ENCODE results near the gene AFG1L. TPM values are rescaled to one million over a fixed set of nuclear protein-coding genes. Genes with fewer than 3 reads are reported as not detected.

Gene AFG1L
- total RNA-seq, 3 donors from 2014 or later = 8.4 to 11.7 (median 10.6) TPM

- ATAC-seq (no peak), DNase-seq (no peak)
- H3K36me3 ChIP-seq (ENCODE audit: low read depth) = no peaks in the 10 kb centered on the region
- no peak overlapping the region for H3K4me3 ChIP-seq
- TF ChIP-seq, protein P1, sequence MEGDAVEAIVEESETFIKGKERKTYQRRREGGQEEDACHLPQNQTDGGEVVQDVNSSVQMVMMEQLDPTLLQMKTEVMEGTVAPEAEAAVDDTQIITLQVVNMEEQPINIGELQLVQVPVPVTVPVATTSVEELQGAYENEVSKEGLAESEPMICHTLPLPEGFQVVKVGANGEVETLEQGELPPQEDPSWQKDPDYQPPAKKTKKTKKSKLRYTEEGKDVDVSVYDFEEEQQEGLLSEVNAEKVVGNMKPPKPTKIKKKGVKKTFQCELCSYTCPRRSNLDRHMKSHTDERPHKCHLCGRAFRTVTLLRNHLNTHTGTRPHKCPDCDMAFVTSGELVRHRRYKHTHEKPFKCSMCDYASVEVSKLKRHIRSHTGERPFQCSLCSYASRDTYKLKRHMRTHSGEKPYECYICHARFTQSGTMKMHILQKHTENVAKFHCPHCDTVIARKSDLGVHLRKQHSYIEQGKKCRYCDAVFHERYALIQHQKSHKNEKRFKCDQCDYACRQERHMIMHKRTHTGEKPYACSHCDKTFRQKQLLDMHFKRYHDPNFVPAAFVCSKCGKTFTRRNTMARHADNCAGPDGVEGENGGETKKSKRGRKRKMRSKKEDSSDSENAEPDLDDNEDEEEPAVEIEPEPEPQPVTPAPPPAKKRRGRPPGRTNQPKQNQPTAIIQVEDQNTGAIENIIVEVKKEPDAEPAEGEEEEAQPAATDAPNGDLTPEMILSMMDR (IDR thresholded peaks at IDR 0.05) = no peak
- intact Hi-C loops (cut with DNase I, micrococcal nuclease) = no loop called here
- no peaks in the 10 kb centered on the region for H3K4me1 ChIP-seq (ENCODE audit: low read depth)
- no peaks in the 10 kb centered on the region for H3K9me3 ChIP-seq
Observed at GRCh38 chr6:108363889-108364313, 69.0 kb downstream of the AFG1L start.

- no peak for ATAC-seq
- H3K4me1 ChIP-seq (ENCODE audit: low read depth) = no peaks in the 10 kb centered on the region
- no peak for DNase-seq
- no peaks in the 10 kb centered on the region for H3K9me3 ChIP-seq
- no peak overlapping the region for H3K4me3 ChIP-seq
- no peaks in the 10 kb centered on the region for H3K36me3 ChIP-seq (ENCODE audit: low read depth)
- intact Hi-C loops (cut with DNase I, micrococcal nuclease) = no loop called here
- TF ChIP-seq, protein P1 (IDR thresholded peaks at IDR 0.05) = no peak
Observed at GRCh38 chr6:108364470-108364869, 69.6 kb downstream of the AFG1L start.

DNA sequence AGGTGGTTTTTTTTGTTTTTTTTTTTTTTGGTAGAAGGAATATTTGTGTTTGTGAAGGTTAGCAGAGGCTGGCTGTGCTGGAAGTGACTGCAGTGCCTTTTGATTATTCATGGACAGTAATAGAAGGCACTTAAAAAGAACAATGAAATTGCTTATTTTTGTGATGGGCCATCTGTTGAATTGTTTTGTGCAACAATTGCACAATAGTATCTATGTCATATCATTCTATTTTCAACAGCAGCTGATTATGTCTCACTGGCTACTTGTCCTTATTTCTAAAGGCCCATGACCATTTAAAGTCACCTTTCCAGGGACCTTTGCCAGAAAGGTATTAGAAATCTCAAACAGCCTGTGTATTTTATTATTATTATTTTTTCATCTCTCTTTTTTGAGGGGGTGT is 70.6 kb downstream of the AFG1L start:
- H3K36me3 ChIP-seq (ENCODE audit: low read depth) = no peaks in the 10 kb centered on the region
- TF ChIP-seq, protein P1 (IDR thresholded peaks at IDR 0.05) = no peak
- no peak for ATAC-seq
- H3K9me3 ChIP-seq = no peaks in the 10 kb centered on the region
- H3K4me3 ChIP-seq = no peak overlapping the region
- H3K4me1 ChIP-seq (ENCODE audit: low read depth) = no peaks in the 10 kb centered on the region
- intact Hi-C loops (cut with DNase I, micrococcal nuclease) = no loop called here
- no peak for DNase-seq

DNA sequence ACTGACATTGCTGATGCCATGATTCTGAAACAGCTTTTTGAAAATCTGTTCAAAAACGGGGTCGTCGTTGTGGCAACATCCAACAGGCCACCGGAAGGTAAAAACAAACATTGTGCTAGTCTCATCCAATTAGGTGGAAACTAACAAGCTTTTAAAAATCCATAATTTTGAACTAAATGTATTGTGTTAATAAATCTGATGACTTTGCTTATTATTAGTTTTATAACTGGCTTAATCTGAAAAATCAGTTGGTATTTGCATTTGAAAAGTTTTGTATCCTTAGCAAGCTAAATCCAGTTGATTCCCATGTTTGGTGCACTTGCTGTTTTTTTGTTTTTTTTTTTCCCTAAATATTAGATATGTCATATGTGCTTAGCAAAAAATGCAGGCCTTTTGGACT is 71.4 kb downstream of the AFG1L start:
- intact Hi-C loops (cut with DNase I, micrococcal nuclease) = no loop called here
- Histone ChIP-seq H3K4me3 (no peak overlapping the region), H3K9me3 (no peaks in the 10 kb centered on the region), H3K36me3 (ENCODE audit: low read depth) (no peaks in the 10 kb centered on the region), H3K4me1 (ENCODE audit: low read depth) (no peaks in the 10 kb centered on the region)
- DNase-seq (no peak), ATAC-seq (no peak)
- TF ChIP-seq, protein P1 (IDR thresholded peaks at IDR 0.05) = no peak

GRCh38 chr6:108368431-108369030 is 73.7 kb downstream of the AFG1L start:
- intact Hi-C loops (cut with DNase I, micrococcal nuclease) = no loop called here
- Histone ChIP-seq H3K36me3 (ENCODE audit: low read depth) (no peaks in the 10 kb centered on the region), H3K4me1 (ENCODE audit: low read depth) (no peaks in the 10 kb centered on the region), H3K9me3 (no peaks in the 10 kb centered on the region), H3K4me3 (no peak overlapping the region)
- no peak for DNase-seq
- no peak for ATAC-seq
- TF ChIP-seq, protein P1 (IDR thresholded peaks at IDR 0.05) = no peak

DNA sequence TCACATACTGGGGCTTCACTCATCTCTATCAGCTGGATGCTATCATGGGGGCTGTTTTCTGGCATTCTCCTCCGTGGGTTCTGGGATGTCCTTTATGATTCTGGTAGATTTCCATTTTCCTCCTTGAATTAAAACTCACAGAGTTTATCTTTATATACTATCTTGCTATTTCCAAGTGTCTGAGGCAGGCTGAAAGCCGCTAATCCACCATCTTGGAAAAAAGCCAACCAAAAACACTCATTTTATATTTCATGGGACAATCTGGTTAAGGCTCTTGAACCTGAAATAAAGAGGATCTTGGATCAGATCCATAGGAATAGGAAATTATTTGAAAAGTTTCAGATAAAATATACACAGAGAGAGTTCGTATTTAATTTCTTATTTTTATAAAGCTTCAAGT is 86.0 kb downstream of the AFG1L start:
- no peaks in the 10 kb centered on the region for H3K9me3 ChIP-seq
- no peaks in the 10 kb centered on the region for H3K36me3 ChIP-seq (ENCODE audit: low read depth)
- no peaks in the 10 kb centered on the region for H3K4me1 ChIP-seq (ENCODE audit: low read depth)
- intact Hi-C loops (cut with DNase I, micrococcal nuclease) = no loop called here
- ATAC-seq = no peak
- DNase-seq = no peak
- TF ChIP-seq, protein P1 (IDR thresholded peaks at IDR 0.05) = no peak
- H3K4me3 ChIP-seq = no peak overlapping the region
